Smooth muscle cell of the coronary artery (primary cell): Measurements from ENCODE around the gene THBD. TPM values are rescaled to one million over a fixed set of nuclear protein-coding genes. Genes with fewer than 3 reads are reported as not detected.

ENCODE experiments used
- total RNA-seq: library from RNA; depleted of rRNA; stranded (reverse); fragments of >200 nt; gene quantifications from 2 replicates; pipeline ENCODE4 v1.2.3, GENCODE V29; 2014; ENCODE audit warnings: low replicate concordance

THBD gene, protein sequence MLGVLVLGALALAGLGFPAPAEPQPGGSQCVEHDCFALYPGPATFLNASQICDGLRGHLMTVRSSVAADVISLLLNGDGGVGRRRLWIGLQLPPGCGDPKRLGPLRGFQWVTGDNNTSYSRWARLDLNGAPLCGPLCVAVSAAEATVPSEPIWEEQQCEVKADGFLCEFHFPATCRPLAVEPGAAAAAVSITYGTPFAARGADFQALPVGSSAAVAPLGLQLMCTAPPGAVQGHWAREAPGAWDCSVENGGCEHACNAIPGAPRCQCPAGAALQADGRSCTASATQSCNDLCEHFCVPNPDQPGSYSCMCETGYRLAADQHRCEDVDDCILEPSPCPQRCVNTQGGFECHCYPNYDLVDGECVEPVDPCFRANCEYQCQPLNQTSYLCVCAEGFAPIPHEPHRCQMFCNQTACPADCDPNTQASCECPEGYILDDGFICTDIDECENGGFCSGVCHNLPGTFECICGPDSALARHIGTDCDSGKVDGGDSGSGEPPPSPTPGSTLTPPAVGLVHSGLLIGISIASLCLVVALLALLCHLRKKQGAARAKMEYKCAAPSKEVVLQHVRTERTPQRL
- total RNA-seq, result 8.9 and 27.5 TPM in 2 replicates

DNA sequence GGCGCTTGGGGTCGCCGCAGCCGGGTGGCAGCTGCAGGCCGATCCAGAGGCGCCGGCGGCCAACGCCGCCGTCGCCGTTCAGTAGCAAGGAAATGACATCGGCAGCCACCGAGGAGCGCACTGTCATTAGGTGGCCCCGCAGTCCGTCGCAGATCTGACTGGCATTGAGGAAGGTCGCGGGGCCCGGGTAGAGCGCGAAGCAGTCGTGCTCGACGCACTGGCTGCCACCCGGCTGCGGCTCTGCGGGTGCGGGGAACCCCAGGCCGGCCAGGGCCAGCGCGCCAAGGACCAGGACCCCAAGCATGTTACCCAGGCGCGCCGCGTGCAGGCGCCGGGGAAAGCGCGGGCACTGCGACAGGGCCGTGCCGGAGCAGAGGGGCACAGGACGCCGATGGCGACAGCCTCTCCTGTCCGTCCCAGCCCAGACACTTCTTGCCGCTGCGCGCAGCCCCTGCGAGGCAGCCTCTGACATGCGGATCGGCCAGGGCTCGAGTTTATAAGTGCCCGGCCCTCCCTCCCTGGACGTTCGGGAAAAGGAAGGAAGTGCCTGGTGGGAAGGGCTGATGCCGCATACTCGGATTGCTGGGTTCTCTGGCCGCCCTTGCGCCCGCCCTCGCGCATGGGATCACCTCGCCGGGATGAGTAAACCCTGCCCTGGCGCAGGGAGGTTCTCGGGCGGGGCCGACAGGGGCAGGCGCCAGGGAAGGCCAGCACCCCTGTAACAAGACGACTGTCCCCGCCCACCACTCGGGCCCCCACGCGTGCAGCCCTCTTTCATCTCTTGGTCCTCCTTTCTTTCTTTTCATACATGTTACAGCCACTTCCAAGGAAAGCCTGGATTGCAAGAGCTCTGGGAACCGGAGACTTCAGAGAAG is at the start of gene THBD:
Gene THBD (minus strand): TSS at position 472 of the 875 bp plus-strand sequence. CDS start 168 bp downstream, at position 304.

DNA sequence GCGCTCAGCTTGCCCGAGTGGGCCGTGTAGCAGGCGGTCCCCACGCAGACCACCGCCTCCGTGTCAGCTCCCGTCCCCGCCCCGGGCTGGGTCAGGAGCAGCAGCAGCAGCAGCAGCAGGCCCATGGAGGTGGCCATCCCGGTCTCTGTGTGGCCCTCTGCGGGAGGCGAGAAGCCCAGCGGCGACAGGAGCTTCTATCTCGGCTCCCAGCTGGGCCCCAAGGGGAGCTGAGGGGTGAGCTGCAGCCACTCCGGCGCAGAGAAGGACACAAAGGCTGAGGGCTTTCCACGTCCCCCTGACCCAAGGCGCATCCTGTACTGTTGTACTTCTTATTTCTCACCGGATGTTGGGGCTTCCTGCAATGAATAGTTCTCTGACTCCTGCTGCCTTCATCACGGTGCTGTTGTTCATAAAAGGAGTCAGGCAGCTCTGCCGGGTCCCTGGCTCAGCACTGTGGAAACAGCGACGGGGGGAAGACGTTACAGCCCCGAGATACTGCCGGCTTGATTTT is 36.6 kb upstream of the THBD start, which contains the start of gene CD93:
Gene CD93 (minus strand): TSS at position 269 of the 511 bp plus-strand sequence. CDS start 132 bp downstream, at position 137.

DNA sequence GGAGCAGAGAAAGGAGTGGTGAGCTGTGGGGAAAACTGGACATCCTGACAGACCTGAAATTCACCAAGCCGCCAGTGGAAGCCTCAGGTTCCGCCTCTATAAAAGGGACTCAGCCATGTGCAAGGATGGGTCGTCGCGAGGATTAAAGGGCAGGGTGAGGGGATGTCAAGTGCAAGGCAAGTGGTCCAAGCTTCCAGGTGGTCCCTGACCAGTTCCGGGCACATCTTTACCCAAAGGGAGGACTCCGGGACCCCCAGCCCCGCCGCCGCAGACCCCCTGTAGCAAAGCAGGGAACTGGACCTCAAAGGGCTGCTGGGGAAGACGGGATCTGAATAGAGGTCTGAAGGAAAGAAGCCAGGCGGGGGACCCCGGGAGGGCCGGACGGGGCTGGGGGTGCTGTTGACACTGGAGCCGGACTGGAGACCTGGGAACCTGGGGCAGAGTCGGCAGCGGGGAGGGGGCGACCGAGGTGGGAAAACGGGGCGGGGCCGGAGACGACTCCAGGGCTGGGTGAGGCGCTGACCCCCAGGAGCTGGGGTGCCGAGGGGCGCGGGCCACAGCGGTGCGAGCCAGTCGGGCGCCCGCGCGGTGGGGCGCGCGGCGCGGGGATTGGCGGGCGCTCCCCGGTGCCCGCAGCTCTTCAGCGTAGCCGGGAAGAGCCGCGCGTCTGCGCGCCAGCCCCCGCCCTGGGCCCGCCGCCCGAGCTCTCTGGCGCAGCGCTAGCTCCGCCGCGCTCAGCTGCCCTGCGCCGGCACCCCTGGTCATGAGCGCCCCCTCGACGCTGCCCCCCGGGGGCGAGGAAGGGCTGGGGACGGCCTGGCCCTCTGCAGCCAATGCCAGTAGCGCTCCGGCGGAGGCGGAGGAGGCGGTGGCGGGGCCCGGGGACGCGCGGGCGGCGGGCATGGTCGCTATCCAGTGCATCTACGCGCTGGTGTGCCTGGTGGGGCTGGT is 14.5 kb downstream of the THBD start, which contains the start of gene SSTR4:
Gene SSTR4 (plus strand): TSS at position 592 of the 951 bp plus-strand sequence. CDS start 172 bp downstream, at position 764.

Other genes starting within 250 kb of the THBD start
- not detected in 2 replicates for gene SSTR4, start 14.4 kb downstream of the THBD start, total RNA-seq
- gene CD93, start 36.7 kb upstream of the THBD start, total RNA-seq, result 4.7 and 6.0 TPM in 2 replicates